Measurements from ENCODE around the gene ATP11A. TPM values are rescaled to one million over a fixed set of nuclear protein-coding genes. Genes with fewer than 3 reads are reported as not detected.
A peak's percentile ranks its signal among the peaks of the same experiment; 100 is the strongest.

ATP11A gene
- total and polyA plus RNA-seq, 8 donors, result 271 to 502 (median 458) TPM

- intact Hi-C loops (cut with DNase I), result loop anchor here in 1 of 2 donors (10.0 kb wide), 1 partner anchor 231 kb away; no protein-coding TSS in a partner anchor
- Histone ChIP-seq H3K4me1 (peaks cover 0 to 5% of the 10 kb centered on the region in 2 donors), H3K27me3 (peaks cover 10 to 14% of the 10 kb centered on the region in 2 donors), H3K36me3 (no peaks in the 10 kb centered on the region), H3K4me3 (no peak overlapping the region), H3K9me3 (no peaks in the 10 kb centered on the region), H3K27ac (no peak overlapping the region)
- ATAC-seq, result peak; percentile 85
- no peak for TF ChIP-seq CTCF (IDR thresholded peaks at IDR 0.05)
- peak in 2 of 4 donors; percentile 80 to 85 for DNase-seq
These were observed 45.9 kb upstream of the ATP11A start for GRCh38 chr13:112643759-112644459.

GRCh38 chr13:112645327-112645914 is 44.4 kb upstream of the ATP11A start:
- Histone ChIP-seq H3K27ac (no peak overlapping the region), H3K27me3 (no peaks in the 10 kb centered on the region), H3K9me3 (no peaks in the 10 kb centered on the region), H3K36me3 (no peaks in the 10 kb centered on the region), H3K4me3 (no peak overlapping the region), H3K4me1 (peaks cover 0 to 5% of the 10 kb centered on the region in 2 donors)
- TF ChIP-seq CTCF (IDR thresholded peaks at IDR 0.05), result no peak
- DNase-seq, result no peak
- no peak for ATAC-seq
- intact Hi-C loops (cut with DNase I), result loop anchor here in 1 of 2 donors (10.0 kb wide), 1 partner anchor 229 kb away; no protein-coding TSS in a partner anchor

GRCh38 chr13:112647256-112647655 is 42.6 kb upstream of the ATP11A start:
- H3K4me1 ChIP-seq, result peaks cover 0 to 4% of the 10 kb centered on the region in 2 donors
- H3K27me3 ChIP-seq, result no peaks in the 10 kb centered on the region
- H3K9me3 ChIP-seq, result no peaks in the 10 kb centered on the region
- no peak for TF ChIP-seq CTCF (IDR thresholded peaks at IDR 0.05)
- intact Hi-C loops (cut with DNase I), result loop anchor here in 1 of 2 donors (10.0 kb wide), 1 partner anchor 228 kb away; no protein-coding TSS in a partner anchor
- H3K4me3 ChIP-seq, result no peak overlapping the region
- no peak for DNase-seq
- no peaks in the 10 kb centered on the region for H3K36me3 ChIP-seq
- ATAC-seq, result no peak
- H3K27ac ChIP-seq, result no peak overlapping the region

- Histone ChIP-seq H3K4me1 (peaks cover 0 to 11% of the 10 kb centered on the region in 2 donors), H3K4me3 (no peak overlapping the region), H3K9me3 (no peaks in the 10 kb centered on the region), H3K36me3 (no peaks in the 10 kb centered on the region), H3K27me3 (no peaks in the 10 kb centered on the region), H3K27ac (no peak overlapping the region)
- DNase-seq, result no peak
- intact Hi-C loops (cut with DNase I), result loop anchor here in 1 of 2 donors (10.0 kb wide), 1 partner anchor 227 kb away; no protein-coding TSS in a partner anchor
- ATAC-seq, result no peak
- no peak for TF ChIP-seq CTCF (IDR thresholded peaks at IDR 0.05)
These were observed 41.7 kb upstream of the ATP11A start for GRCh38 chr13:112648101-112648500.

All from left lung (tissue), 10 donors.